NCI-H2107 treated with DMSO at 0.1 percent for 48 hours (cell line): Measurements from ENCODE around the gene CARS2.
"Not testable (repeated sequence)": the region's sequence is repeated elsewhere in the genome, so short reads cannot be mapped to it uniquely, and the experiment has no call there.

Experiments used
- DNase-seq: peaks from one replicate; lab custom pipeline; 2025; ENCODE audit not compliant: unreplicated experiment; lab: John Stamatoyannopoulos, UW

Gene CARS2

GRCh38 chr13:110683921-110684320, 22.0 kb downstream of the CARS2 start:
- DNase-seq, result no peak

GRCh38 chr13:110683203-110683883, 22.6 kb downstream of the CARS2 start:
- no peak for DNase-seq

- DNase-seq, result no peak
Observed at GRCh38 chr13:110682746-110683145, 23.2 kb downstream of the CARS2 start.

GRCh38 chr13:110681868-110682550, 23.9 kb downstream of the CARS2 start:
- DNase-seq, result no peak

GRCh38 chr13:110680852-110681251, 25.1 kb downstream of the CARS2 start:
- DNase-seq, result no peak

GRCh38 chr13:110677731-110678545, 28.0 kb downstream of the CARS2 start:
- no peak for DNase-seq

- peak; percentile 59 for DNase-seq
Observed at GRCh38 chr13:110676595-110677587, 29.0 kb downstream of the CARS2 start.

GRCh38 chr13:110669814-110670213, 36.1 kb downstream of the CARS2 start:
- DNase-seq, result not testable (repeated sequence)

GRCh38 chr13:110669036-110669435, 36.9 kb downstream of the CARS2 start:
- DNase-seq, result no peak

GRCh38 chr13:110666255-110666533, 39.7 kb downstream of the CARS2 start:
- no peak for DNase-seq

GRCh38 chr13:110665491-110666254, 40.2 kb downstream of the CARS2 start:
- DNase-seq, result no peak

- no peak for DNase-seq
Observed at GRCh38 chr13:110664673-110665072, 41.2 kb downstream of the CARS2 start.

GRCh38 chr13:110664041-110664440, 41.9 kb downstream of the CARS2 start:
- no peak for DNase-seq

GRCh38 chr13:110663491-110663890, 42.4 kb downstream of the CARS2 start:
- no peak for DNase-seq

- no peak for DNase-seq
Observed at GRCh38 chr13:110662777-110663443, 43.0 kb downstream of the CARS2 start.

GRCh38 chr13:110662091-110662490, 43.8 kb downstream of the CARS2 start:
- no peak for DNase-seq

- DNase-seq, result no peak
Observed at GRCh38 chr13:110661256-110661655, 44.7 kb downstream of the CARS2 start.

GRCh38 chr13:110658218-110658911, 47.6 kb downstream of the CARS2 start:
- not testable (repeated sequence) for DNase-seq

- DNase-seq, result no peak
Observed at GRCh38 chr13:110657196-110657595, 48.7 kb downstream of the CARS2 start.
